GOT3 (cell line): Measurements from ENCODE around the gene ABHD8.

Experiments
- DNase-seq: peaks from one replicate; lab custom pipeline; 2025; ENCODE audit warnings: mixed read lengths; lab: John Stamatoyannopoulos, UW

The ABHD8 gene

GRCh38 chr19:17321655-17322489 lies 18.6 kb upstream of the ABHD8 start:
- no peak for DNase-seq

GRCh38 chr19:17320435-17320834 lies 17.2 kb upstream of the ABHD8 start:
- DNase-seq: no peak

GRCh38 chr19:17319473-17320238 lies 16.4 kb upstream of the ABHD8 start:
- DNase-seq: no peak

- no peak for DNase-seq
These were observed 15.7 kb upstream of the ABHD8 start for GRCh38 chr19:17318966-17319365.

GRCh38 chr19:17314007-17314593 lies 10.9 kb upstream of the ABHD8 start:
- DNase-seq: no peak

- DNase-seq: no peak
These were observed 9.2 kb upstream of the ABHD8 start for GRCh38 chr19:17312189-17313113.

- no peak for DNase-seq
These were observed 8.4 kb upstream of the ABHD8 start for GRCh38 chr19:17311455-17312188.

- DNase-seq: no peak
These were observed 6.8 kb upstream of the ABHD8 start for GRCh38 chr19:17309965-17310461.

GRCh38 chr19:17309198-17309964 lies 6.2 kb upstream of the ABHD8 start, which contains the start of gene DDA1:
DDA1 (plus strand) TSS chr19:17309563; CDS start chr19:17309655, 92 bp downstream.
- DNase-seq: peak; percentile 95

GRCh38 chr19:17307876-17308377 lies 4.7 kb upstream of the ABHD8 start:
- no peak for DNase-seq

- no peak for DNase-seq
These were observed 3.1 kb upstream of the ABHD8 start for GRCh38 chr19:17306285-17306714.

- peak; percentile 96 for DNase-seq
These were observed 2.5 kb upstream of the ABHD8 start, which contains the start of gene MRPL34 for GRCh38 chr19:17305517-17306284. MRPL34 (plus strand) TSS chr19:17305872; CDS start chr19:17305893, 21 bp downstream.

GRCh38 chr19:17305216-17305516 lies 1.9 kb upstream of the ABHD8 start:
- no peak for DNase-seq

- no peak for DNase-seq
These were observed 1.4 kb upstream of the ABHD8 start for GRCh38 chr19:17304386-17305215.

GRCh38 chr19:17303940-17304267 lies 679 bp upstream of the ABHD8 start:
- DNase-seq: no peak

GRCh38 chr19:17302391-17303166 lies 646 bp downstream of the ABHD8 start:
- DNase-seq: no peak

- no peak for DNase-seq
These were observed 2.1 kb downstream of the ABHD8 start for GRCh38 chr19:17300992-17301619.
